Left kidney (tissue), 2 donors: ENCODE data around the gene MED9. TPM values are rescaled to one million over a fixed set of nuclear protein-coding genes. Genes with fewer than 3 reads are reported as not detected.
"Not testable (repeated sequence)": the region's sequence is repeated elsewhere in the genome, so short reads cannot be mapped to it uniquely, and the experiment has no call there.

ENCODE experiments used
- DNase-seq: peaks from one replicate; pipeline ENCODE4 v3.0.0-alpha.2; 2013
- polyA plus RNA-seq: library from polyadenylated mRNA; unstranded; fragments of 120-200 nt; gene quantifications from one replicate; pipeline ENCODE4 v1.2.1, GENCODE V29; 2013; ENCODE audit not compliant: insufficient read length

MED9 gene
- polyA plus RNA-seq, 1 donor = 19.1 TPM

GRCh38 chr17:17486416-17486815, 9.6 kb downstream of the MED9 start:
- DNase-seq = not testable (repeated sequence)

GRCh38 chr17:17487998-17488397, 11.2 kb downstream of the MED9 start:
- DNase-seq = no peak

GRCh38 chr17:17491031-17491471, 14.3 kb downstream of the MED9 start:
- DNase-seq = no peak

- no peak for DNase-seq
Observed at GRCh38 chr17:17491546-17491988, 14.8 kb downstream of the MED9 start.

GRCh38 chr17:17492085-17492484, 15.3 kb downstream of the MED9 start:
- no peak for DNase-seq

- DNase-seq = no peak
Observed at GRCh38 chr17:17492571-17492970, 15.8 kb downstream of the MED9 start.

- DNase-seq = no peak
Observed at GRCh38 chr17:17493249-17493985, 16.6 kb downstream of the MED9 start.

GRCh38 chr17:17493986-17494466, 17.2 kb downstream of the MED9 start:
- DNase-seq = no peak

GRCh38 chr17:17494499-17494869, 17.7 kb downstream of the MED9 start:
- DNase-seq = no peak

- DNase-seq = peak; percentile 45
Observed at GRCh38 chr17:17494870-17495535, 18.2 kb downstream of the MED9 start.

GRCh38 chr17:17495536-17496188, 18.9 kb downstream of the MED9 start:
- peak; percentile 26 for DNase-seq

- DNase-seq = peak; percentile 73
Observed at GRCh38 chr17:17496189-17497064, 19.6 kb downstream of the MED9 start, which contains the start of gene RASD1. TSS of gene RASD1 (minus strand) at chr17:17496395. CDS start at chr17:17496181, 214 bp downstream.

GRCh38 chr17:17497065-17497844, 20.5 kb downstream of the MED9 start:
- no peak for DNase-seq

GRCh38 chr17:17497845-17498520, 21.2 kb downstream of the MED9 start:
- DNase-seq = no peak

- DNase-seq = no peak
Observed at GRCh38 chr17:17498606-17499301, 22.0 kb downstream of the MED9 start.

GRCh38 chr17:17499402-17500145, 22.8 kb downstream of the MED9 start:
- DNase-seq = no peak

- no peak for DNase-seq
Observed at GRCh38 chr17:17500999-17501605, 24.3 kb downstream of the MED9 start.
